ENCODE data around the gene L1TD1.
"Not testable (repeated sequence)": the region's sequence is repeated elsewhere in the genome, so short reads cannot be mapped to it uniquely, and the experiment has no call there.

L1TD1 gene

DNA sequence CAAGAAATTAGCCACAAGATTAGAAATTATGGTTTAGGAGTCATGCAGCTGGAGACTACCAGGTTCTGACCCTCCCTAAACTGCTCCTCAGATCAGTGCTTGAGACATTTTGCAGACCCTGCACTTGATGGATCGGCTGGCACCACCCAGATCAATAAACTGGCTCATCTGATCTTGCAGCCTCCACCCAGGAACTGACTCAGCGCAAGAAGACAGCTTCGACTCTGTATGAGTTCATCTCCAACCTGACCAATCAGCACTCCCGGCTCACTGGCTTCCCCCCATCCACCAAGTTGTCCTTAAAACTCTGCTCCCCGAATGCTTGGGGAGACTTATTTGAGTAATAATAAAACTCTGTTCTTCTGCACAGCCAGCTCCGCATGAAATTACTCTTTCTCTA, 40.0 kb downstream of the L1TD1 start:
- no peak for DNase-seq (ENCODE audit: low read depth in 2 of 2)

DNA sequence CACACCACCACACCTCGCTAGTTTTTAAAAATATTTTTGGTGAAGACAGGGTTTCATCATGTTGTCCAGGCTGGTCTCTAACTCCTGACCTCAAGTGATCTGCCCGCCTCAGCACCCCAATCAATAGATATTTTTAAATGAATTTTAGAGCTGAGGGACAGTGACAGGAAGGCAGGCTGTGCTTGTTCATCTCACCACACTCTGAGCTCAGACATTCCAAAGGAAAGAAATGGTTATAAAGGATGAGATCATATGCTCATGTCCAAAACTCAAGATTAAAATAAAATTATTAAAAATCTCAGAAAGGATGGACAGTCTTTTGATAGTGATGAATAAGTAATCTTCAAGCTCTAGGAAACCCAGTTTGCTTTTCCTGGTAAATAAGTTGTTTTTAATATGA, 40.9 kb downstream of the L1TD1 start:
- no peak for DNase-seq (ENCODE audit: low read depth in 2 of 2)

DNA sequence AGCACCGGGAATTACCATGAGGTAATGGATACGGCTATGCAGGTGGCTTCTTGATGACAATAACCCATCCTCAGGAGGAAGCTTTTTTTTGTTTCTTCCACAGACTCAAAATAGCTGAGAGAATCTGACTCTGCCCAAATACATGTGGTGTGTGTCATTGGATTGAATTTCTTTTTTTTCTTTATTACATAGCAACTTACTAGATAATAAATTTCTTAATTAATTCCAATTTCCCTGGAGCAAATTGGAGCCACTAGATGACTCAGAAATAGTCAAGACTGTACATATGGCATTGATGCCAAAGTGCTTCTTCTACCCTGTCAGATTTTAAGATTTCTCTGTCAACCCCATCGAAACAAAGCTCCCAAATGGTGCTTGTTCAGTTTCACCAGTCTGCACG, 42.7 kb downstream of the L1TD1 start:
- DNase-seq (ENCODE audit: low read depth in 2 of 2), result no peak

DNA sequence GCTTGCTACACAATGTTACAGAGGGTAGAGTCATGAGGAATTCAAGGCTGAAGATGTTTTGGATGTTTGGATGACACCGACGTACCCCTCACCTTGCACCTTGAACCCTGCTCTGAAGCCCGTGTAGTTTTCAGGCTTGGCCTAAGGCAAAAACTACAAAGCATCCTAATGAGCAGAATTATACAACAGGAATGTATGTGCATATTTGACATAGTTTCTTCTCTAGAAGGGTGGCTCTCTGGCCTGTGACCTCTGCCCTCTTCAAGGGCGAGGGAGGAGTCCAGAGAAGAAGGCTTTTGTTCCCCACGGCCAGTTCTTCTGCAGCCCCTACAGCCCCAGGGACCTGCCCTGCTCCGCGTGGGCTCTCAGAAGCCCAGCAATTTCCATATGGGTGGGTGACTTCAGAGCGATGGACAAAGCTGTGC, 43.3 kb downstream of the L1TD1 start:
- DNase-seq (ENCODE audit: low read depth in 2 of 2), result no peak

DNA sequence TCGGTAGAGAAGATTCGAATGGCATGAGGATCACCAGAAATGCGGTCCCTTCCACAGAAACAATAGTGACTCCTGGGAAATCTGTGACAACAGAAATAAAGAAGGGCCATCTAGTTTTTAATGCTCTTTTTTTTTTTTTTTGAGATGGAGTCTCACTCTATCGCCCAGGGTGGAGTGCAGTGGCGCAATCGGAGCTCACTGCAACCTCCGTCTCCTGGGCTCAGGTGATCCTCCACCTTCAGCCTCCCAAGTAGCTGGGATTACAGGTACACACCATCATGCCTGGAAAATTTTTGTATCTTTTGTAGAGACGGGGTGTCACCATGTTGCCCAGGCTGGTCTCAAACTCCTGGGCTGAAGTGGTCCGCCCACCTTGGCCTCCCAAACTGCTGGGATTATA, 43.9 kb downstream of the L1TD1 start:
- no peak for DNase-seq (ENCODE audit: low read depth in 2 of 2)

DNA sequence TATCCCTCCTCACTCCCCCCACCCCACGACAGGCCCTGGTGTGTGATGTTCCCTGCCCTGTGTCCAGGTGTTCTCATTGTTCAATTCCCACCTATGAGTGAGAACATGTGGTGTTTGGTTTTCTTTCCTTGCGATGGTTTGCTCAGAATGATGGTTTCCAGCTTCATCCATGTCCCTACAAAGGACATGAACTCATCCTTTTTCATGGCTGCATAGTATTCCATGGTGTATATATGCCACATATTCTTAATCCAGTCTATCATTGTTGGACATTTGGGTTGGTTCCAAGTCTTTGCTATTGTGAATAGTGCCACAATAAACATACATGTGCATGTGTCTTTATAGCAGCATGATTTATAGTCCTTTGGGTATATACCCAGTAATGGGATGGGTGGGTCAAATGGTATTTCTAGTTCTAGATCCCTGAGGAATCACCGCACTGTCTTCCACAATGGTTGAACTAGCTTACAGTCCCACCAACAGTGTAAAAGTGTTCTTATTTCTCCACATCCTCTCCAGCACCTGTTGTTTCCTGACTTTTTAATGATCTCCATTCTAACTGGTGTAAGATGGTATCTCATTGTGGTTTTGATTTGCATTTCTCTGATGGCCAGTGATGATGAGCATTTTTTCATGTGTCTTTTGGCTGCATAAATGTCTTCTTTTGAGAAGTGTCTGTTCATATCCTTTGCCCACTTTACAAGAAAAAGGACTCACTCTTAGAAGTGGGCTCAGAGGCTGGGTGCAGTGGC, 45.2 kb downstream of the L1TD1 start:
- DNase-seq (ENCODE audit: low read depth in 2 of 2), result not testable (repeated sequence)

DNA sequence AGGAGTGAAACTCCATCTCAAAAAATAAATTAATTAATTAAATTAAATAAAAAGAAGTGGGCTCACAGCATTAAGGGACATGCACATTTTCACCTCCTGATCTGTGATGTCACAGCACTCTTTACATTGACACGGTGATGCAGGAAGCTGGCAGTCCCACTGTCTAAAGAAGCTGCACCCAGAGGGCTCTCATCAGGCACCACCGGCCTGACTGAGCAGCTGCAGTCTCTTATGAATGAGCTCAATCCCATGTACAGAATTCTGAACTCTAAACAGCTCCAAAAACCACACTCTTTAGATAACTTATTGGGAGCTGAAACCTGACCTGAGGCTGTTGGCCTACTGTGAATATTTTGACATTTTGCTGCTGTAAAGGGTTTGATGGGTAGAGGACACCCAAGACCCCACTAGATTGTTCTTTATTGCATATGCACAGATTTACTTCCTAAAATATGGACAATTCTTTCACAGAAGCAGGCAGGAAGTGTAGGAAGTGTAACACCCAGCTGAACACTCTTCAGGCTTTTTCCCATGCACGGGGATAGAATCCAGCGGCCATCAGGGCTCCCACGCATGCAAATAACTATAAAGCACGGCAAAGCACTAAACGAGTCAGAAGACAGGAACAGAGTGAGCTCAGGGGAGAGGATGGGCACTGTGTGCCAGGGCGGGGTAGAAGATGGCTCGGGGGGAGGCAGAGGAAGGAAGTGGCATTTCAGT, 46.2 kb downstream of the L1TD1 start:
- DNase-seq (ENCODE audit: low read depth in 2 of 2), result no peak

DNA sequence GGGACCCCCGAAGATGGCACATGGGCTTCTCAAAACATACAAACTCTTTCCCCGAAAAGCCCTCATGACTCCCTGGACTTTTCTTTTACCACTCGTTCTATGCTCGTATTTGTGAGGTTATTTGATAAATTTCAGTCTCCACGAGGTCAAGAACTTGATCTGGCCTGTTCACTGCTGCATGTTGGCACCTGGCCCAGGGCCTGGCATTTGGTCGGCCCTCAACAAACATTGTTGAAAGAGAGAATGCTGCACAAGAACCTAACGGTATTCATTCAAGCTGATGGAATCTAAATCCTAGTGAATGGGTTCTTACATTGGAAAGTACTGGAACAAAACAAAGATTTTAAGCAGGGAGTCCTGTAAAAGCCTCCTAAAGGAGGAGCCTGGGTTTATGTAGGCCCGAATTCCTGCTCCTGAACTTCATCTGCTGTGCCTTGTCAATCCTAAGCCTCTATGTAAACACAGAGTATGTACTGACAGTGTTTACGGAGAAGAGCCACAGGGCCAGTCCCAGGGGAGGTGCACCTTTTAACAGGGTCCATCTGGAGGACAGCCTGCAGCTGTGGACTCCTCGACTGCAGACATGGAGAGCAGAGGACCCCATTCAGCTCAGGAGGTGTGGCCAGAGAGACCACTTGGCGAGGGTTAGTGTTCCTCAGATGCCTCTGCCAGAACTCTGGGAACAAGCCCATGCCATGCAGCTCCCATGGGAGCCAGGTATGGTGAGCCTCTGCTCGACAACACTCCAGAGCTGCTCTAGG, 46.9 kb downstream of the L1TD1 start:
- no peak for DNase-seq (ENCODE audit: low read depth in 2 of 2)

DNA sequence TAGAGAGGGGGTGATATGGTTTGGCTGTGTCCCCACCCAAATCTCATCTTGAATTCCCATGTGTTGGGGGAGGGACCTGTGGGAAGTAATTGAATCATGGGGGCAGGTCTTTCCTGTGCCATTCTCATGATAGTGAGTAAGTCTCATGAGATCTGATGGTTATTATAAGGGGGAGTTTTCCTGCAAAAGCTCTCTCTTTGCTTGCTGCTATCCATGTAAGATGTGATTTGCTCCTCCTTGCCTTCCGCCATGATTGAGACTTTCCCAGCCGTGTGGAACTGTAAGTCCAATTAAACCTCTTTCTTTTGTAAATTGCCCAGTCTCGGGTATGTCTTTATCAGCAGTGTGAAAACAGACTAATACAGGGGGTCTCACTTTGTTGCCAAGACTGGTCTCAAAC, 49.7 kb downstream of the L1TD1 start:
- DNase-seq (ENCODE audit: low read depth in 2 of 2), result not testable (repeated sequence)

DNA sequence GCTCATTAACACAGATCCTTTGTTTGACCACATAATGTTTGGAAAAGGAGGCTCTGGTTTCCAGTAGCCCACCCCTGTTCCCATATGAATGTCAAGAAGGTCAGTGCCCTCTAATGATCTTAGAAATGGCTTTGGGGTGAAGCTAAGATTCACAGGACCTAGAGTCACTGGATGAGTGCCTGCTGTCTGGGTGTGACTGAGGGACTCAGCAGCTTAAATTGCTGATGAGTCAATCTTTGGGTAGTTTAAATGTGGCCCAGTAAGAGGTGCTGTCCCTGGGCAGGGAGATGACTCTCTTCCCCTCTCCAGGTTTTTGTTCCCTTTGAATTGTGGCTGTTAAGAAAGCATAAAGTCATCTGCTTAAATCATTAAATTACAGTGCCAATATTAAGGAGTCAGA, 50.6 kb downstream of the L1TD1 start:
- no peak for DNase-seq (ENCODE audit: low read depth in 2 of 2)

DNA sequence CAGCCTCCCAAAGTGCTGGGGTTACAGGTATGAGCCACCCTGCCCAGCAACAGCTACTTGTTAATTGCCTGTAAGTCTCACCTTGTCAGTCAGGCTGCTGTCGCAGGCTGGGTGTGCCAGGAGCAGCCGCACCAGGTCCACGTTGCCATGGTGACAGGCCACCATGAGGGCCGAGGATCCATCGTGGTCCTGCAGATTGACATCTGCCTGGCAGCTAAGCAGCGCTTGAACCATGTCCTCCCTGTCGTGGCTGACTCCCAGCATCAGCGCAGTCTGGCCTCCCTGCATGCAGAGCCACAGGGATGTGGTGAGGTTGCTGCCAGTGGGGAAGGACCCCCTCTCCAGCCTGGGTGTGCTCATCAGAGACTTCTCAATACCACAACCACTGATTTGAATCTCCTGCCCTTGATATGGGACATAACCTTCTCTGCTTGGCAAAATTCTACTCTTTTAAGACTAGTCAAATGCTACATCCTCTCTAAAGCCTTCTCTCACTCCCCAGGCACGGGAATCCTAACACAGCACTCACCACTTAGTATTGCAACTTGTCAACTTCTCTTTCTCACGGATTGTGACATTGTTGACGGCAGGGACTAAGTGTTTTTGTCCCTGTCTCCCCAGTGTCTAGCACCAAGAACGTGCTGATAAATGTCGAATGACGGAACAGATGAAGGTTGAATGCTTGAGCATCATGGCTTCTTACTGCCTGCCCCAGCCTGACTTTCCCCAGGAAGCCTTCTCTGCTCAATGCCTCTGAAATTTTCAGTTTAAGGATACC, 52.9 kb downstream of the L1TD1 start:
- no peak for DNase-seq (ENCODE audit: low read depth in 2 of 2)

DNA sequence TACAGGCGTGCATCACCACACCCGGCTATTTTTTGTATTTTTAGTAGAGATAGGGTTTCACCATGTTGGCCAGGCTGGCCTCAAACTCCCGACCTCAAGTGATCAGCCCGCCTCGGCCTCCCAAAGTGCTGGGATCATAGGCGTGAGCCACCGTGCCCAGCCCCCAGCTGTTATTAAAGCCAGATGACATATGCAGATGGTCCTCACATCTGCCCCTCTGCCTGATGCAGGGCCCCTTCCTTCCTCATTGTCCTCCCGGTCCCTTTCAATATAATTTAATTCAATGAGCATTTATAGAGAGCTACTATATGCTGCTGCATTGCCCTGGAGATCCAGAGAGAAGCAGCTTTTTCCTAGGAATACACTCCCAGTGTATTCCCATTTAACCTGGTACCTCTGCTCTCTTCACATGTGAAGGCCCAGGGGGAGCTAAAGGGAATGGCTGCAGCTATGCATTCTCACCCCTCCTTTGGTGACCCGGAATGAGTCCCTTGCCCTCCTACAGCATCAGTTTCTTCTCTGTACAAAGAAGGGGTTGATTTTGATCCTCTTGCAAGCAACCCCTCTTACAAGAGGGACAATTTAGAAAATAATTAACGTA, 55.6 kb downstream of the L1TD1 start:
- DNase-seq (ENCODE audit: low read depth in 2 of 2), result no peak

DNA sequence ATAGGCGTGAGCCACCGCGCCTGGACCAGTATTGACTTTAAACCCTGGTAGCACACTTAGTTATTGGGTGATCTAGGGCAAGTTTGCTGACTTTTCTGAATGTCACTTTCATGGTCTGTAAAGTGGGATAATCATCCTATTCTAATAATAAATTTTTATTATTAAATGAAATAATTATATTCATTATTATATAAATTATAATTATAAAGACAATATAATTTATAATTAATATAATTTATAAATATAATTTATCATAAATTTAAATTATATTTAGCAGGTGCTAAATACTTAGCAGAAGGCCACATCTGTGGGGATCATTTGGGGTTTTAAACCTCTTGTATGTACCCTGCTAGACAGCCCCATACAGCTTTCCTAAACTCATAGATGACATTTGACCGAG, 64.9 kb downstream of the L1TD1 start:
- DNase-seq (ENCODE audit: low read depth in 2 of 2), result no peak

DNA sequence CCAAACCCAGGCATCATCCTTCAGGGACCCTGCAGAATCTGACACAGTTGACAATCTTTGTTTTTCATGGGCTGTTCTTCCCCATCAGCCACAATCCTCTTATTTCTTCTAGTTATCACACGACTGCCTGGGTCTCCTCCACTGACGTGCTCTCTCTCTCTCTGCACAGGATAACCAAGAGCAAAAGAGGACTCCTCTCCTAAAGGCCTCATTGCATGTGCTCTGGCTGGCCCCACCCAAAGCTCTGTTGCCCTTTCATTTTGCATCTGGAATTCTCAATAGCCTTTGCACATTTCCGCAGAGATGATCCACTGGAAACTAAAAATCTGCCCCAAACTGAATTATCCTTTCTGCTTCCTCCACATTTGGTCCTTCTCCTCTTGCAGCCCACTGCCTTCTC, 66.0 kb downstream of the L1TD1 start:
- no peak for DNase-seq (ENCODE audit: low read depth in 2 of 2)
